HG03108 (cell line): ENCODE results near the gene PIK3C2A.
A peak's percentile ranks its signal among the peaks of the same experiment; 100 is the strongest.
"Not testable (repeated sequence)": the region's sequence is repeated elsewhere in the genome, so short reads cannot be mapped to it uniquely, and the experiment has no call there.

Experiments
- ATAC-seq: cut with Tn5 transposase; IDR thresholded peaks from one replicate; pipeline ENCODE4 v1.9.1; 2021; ENCODE audit warnings: moderate library complexity; ENCODE audit not compliant: unreplicated experiment

PIK3C2A gene, protein sequence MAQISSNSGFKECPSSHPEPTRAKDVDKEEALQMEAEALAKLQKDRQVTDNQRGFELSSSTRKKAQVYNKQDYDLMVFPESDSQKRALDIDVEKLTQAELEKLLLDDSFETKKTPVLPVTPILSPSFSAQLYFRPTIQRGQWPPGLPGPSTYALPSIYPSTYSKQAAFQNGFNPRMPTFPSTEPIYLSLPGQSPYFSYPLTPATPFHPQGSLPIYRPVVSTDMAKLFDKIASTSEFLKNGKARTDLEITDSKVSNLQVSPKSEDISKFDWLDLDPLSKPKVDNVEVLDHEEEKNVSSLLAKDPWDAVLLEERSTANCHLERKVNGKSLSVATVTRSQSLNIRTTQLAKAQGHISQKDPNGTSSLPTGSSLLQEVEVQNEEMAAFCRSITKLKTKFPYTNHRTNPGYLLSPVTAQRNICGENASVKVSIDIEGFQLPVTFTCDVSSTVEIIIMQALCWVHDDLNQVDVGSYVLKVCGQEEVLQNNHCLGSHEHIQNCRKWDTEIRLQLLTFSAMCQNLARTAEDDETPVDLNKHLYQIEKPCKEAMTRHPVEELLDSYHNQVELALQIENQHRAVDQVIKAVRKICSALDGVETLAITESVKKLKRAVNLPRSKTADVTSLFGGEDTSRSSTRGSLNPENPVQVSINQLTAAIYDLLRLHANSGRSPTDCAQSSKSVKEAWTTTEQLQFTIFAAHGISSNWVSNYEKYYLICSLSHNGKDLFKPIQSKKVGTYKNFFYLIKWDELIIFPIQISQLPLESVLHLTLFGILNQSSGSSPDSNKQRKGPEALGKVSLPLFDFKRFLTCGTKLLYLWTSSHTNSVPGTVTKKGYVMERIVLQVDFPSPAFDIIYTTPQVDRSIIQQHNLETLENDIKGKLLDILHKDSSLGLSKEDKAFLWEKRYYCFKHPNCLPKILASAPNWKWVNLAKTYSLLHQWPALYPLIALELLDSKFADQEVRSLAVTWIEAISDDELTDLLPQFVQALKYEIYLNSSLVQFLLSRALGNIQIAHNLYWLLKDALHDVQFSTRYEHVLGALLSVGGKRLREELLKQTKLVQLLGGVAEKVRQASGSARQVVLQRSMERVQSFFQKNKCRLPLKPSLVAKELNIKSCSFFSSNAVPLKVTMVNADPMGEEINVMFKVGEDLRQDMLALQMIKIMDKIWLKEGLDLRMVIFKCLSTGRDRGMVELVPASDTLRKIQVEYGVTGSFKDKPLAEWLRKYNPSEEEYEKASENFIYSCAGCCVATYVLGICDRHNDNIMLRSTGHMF (N-terminal part only)

DNA sequence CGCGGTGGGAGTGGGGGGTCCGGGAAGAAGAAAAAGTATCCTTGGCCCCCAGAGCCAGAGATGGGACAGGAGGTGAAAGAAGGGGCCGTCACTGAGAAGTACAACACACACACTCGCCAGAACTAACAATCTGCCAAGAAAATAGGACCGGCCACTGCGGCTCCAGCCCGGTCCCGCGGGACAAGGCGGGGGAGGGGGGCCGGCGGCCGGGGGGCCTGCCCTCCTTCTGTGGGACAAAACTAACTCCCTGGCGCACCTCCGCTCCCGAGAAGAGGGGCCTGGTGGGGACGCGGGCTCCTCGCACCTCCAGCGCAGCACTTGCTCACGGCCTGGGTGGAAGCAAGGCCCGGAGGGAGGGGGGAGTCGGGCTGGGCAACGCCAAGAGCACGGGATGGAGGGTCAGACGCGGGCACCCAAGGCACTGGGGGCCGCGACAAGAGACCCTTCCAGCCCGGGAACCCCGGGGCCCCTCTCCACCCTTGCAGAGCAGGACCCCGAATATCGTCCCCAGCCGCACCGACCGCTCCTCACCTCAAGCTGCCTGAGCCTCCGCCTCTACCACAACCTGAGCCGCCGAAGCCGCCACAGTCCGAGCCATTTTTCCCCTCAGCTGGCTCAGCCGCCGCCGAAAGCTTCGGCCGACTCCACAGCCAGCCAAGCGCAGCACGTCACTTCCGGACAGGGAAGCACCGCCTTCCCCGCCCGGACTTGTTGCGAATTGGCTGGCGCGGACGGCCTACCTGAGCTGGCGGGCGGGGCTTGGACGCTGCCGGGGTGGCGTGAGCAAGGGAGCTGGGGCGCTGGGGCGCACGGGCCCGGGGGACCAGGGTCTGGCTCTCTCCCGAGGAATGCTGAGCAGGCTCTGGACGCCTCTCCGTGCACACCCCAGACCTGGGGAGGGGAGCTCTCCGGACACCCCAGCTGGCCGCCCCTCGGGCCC is at the start of gene PIK3C2A:
TSS of gene PIK3C2A (minus strand) at position 670 of the 940 bp plus-strand sequence. CDS start 38,245 bp downstream, outside the sequence.
- ATAC-seq: peak; percentile 98

- no peak for ATAC-seq
These were observed 49.4 kb upstream of the PIK3C2A start for GRCh38 chr11:17257196-17257595.

DNA sequence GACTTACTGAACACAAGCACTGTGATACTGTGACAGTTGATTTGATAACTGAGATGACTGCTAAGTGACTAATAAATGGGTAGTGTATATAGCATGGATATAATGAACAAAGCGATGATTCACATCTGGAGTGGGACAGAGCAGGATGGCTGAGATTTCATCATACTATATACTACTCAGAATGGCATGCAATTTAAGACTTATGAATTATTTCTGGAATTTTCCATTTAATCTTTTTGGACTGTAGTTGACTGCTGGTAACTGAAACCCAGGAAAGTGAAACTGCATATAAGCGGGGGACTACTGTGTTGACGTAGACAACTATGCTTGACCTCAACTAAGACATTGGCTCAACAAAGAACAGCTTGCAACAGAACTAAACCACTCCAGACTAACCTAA is 48.7 kb upstream of the PIK3C2A start:
- ATAC-seq: no peak

DNA sequence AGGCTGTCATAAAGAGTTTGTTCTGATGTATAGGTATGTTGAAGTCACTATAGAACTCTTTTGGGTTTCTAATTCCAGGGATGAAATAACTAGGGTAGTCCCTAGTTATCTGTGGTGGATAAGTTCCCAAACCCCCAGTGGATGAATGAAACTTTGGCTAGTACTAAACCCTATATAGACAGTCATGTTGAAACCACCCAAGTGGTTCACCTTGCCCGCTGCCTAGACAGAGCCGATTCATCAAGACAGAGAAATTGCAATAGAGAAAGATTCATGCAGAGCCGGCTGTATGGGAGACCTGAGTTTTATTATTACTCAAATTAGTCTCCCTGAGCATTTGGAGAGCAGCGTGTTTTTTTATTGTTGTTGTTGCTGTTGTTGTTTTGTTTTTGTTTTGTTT is 44.9 kb upstream of the PIK3C2A start:
- no peak for ATAC-seq

DNA sequence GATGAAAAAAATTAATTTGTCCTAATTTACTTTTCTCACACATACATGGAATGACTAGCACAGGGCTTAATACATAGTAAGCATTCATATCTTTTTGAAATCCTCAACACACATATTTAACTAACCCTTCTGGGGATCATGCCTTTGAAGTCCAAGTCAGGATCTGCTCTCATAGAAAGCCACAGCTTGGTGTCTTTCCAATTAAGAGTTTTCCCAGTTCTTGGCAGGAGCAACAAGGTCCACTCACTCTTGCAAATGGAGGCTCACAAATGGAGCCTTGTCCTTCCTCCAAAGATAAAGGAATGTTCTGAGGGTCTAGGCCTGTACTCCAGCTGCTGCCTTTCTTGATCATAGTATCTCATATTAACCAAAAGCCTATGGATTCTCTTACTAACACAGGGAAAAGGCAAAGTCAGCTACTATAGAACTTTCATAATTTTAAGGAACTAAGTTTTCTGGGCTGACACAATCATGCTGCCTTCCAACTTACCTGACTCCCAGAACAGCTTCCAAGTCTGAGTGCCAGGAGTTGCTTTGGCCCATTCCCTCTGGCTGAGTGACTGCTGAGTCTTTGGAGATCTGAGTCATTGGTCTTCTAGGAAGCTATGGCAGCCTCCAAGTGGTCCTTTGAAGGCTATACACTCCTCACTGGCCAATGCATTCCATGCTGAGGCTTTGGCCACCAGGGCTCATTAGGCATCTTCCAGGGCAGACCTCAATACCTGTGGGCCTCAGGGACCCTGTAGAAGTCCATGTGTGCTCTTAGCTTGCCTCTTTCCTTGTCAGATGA is 43.0 kb upstream of the PIK3C2A start:
- no peak for ATAC-seq

- peak; percentile 76 for ATAC-seq
These were observed 36.3 kb upstream of the PIK3C2A start for GRCh38 chr11:17244046-17244445.

DNA sequence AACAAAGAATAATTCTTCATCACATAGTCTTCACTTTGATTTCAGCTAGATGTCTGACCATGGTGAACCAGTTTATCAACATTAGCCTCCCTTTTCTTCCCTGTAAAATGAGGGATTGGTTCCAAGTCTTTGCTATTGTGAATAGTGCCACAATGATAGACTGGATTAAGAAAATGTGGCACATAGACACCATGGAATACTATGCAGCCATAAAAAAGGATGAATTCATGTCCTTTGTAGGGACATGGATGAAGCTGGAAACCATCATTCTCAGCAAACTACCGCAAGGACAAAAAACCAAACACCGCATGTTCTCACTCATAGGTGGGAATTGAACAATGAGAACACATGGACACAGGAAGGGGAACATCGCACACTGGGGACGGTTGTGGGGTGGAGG is 35.2 kb upstream of the PIK3C2A start:
- not testable (repeated sequence) for ATAC-seq

- ATAC-seq: no peak
These were observed 33.0 kb upstream of the PIK3C2A start for GRCh38 chr11:17240780-17241179.

GRCh38 chr11:17239927-17240326 is 32.1 kb upstream of the PIK3C2A start:
- not testable (repeated sequence) for ATAC-seq

- no peak for ATAC-seq
These were observed 30.6 kb upstream of the PIK3C2A start for GRCh38 chr11:17238377-17238776.

DNA sequence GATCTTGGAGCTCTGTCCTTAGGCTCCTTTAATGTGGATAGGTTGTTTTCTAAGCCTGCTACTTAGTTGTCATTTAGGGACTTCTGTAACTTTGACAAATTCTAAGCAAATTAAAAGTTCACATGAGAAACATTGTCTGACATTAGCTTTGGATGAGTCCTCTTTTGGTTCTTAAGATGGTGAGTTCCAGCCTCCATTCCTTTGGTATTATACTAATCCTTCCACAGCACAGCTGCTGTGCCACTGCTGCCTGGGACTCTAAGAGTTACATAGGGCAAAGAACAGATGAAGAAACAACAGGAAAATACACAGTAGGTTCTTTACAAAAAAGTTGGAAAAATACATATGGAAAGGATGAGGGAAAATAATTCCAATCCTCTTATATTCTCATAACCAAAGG is 25.3 kb upstream of the PIK3C2A start:
- no peak for ATAC-seq

DNA sequence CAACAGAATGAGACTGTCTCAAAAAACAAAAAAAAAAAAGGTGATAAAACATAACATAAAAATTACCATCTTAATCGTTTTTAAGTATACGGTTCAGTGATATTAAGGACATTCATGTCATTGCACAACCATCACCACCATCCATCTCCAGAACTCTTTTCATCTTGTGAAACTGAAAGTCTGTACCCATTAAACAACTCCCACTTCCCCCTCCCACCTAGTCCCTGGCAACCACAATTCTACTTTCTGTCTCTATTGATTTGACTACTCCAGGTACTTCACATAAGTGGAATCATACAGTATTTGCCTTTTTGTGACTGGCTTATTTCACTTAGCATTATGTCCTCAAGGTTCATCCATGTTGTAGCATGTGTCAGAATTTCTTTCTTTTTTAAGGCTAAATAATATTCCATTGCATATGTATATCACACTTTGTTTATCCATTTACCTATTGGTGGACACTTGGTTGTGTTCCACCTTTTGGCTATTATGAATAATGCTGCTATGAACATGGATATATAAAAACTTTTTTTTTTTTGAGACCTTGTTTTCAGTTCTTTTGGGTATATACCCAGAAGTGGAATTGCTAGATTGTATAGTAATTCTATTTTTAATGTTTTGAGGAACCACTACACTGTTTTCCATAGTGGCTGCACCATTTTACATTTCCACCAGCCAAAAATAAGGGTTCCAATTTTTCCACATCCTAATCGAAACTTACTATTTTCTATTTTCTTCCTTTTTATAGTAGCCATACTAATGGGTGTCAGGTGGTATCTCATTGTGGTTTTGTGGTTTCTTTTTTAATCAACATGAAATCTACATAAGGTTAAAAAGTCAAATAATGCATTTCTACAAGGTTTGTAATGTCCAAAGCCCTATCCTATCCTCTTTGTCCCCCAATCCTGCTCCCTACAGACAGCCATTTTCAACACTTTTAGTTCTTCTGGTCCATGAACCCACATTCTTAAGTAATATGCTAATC is 23.4 kb upstream of the PIK3C2A start:
- ATAC-seq: peak; percentile 80

GRCh38 chr11:17229481-17230152 is 21.8 kb upstream of the PIK3C2A start:
- ATAC-seq: no peak

GRCh38 chr11:17228186-17228925 is 20.6 kb upstream of the PIK3C2A start:
- not testable (repeated sequence) for ATAC-seq

GRCh38 chr11:17224727-17225126 is 16.9 kb upstream of the PIK3C2A start:
- ATAC-seq: no peak

DNA sequence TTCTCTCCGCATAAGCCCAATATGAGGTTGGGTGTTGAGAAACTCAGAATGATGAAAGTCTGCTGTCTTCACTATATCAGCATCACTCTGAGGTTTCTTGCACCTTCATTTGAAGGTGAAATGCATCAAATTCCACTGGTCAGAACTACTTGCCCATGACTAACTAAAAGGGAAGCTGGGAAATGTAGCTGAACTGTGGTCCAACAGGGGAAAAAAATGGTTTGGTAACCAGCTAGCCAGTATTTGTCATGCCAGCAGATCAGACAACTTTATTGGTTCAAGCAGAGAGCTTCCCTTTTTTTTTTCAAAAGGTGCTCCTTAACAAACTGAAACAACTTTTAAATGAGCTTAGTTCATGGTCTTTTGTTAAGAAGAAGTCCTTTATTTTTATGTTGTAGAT is 14.2 kb upstream of the PIK3C2A start:
- ATAC-seq: no peak

DNA sequence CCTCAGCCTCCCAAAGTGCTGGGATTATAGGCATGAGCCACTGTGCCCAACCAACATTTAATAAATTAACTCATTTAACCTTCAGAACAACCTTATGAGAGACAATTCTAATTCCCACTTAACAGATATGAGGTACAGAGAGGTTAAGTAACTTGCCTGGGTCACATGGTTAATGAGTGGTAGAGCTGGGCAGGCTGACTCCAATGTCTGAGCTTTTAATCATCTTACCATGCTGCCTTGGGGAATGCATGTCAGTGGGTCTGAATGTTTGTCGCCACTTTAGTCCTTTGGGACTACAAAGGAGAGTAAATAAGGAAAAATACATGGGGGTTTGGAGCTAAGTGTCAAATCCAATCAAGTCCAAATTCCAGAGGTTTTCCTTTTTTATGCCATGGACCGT is 11.2 kb upstream of the PIK3C2A start:
- no peak for ATAC-seq
